Astrocyte of the cerebellum (primary cell): ENCODE data around the gene CD3G.

Source experiments
- DNase-seq: peaks from one replicate; pipeline ENCODE4 v3.0.0-alpha.2; 2011; ENCODE audit warnings: low read depth
- H3K4me3 ChIP-seq: 2 replicates; pipeline ENCODE4 v1.5.1; 2011; ENCODE audit warnings: mild to moderate bottlenecking, low read depth, low read length, moderate library complexity
- CTCF ChIP-seq: IDR thresholded peaks from 2 replicates; pipeline ENCODE4 v1.5.1; 2012; ENCODE audit warnings: low read length, low read depth, moderate library complexity, mild to moderate bottlenecking; ENCODE audit errors: missing control alignments
- in situ Hi-C: cut with HindIII; loops from 2 replicates; pipeline ENCODE4 v1.10.0; 2017; ENCODE audit warnings: low sequenced_read_pairs

CD3G gene

GRCh38 chr11:118370774-118371173, 26.6 kb downstream of the CD3G start:
- TF ChIP-seq CTCF, result no peak
- in situ Hi-C loops, result no loop called here
- H3K4me3 ChIP-seq, result no peak overlapping the region
- DNase-seq, result no peak

- no peak for TF ChIP-seq CTCF
- no peak overlapping the region for H3K4me3 ChIP-seq
- in situ Hi-C loops, result no loop called here
- DNase-seq, result no peak
These were observed 29.1 kb downstream of the CD3G start for GRCh38 chr11:118373263-118373662.

- no peak overlapping the region for H3K4me3 ChIP-seq
- TF ChIP-seq CTCF, result no peak
- in situ Hi-C loops, result no loop called here
- DNase-seq, result no peak
These were observed 29.7 kb downstream of the CD3G start for GRCh38 chr11:118373871-118374270.

GRCh38 chr11:118374729-118375128, 30.6 kb downstream of the CD3G start:
- TF ChIP-seq CTCF, result no peak
- no peak overlapping the region for H3K4me3 ChIP-seq
- in situ Hi-C loops, result no loop called here
- no peak for DNase-seq

- TF ChIP-seq CTCF, result no peak
- DNase-seq, result no peak
- H3K4me3 ChIP-seq, result no peak overlapping the region
- in situ Hi-C loops, result no loop called here
These were observed 31.8 kb downstream of the CD3G start for GRCh38 chr11:118375978-118376377.

GRCh38 chr11:118379497-118379896, 35.4 kb downstream of the CD3G start:
- no peak for DNase-seq
- no peak overlapping the region for H3K4me3 ChIP-seq
- no peak for TF ChIP-seq CTCF
- in situ Hi-C loops, result no loop called here

- no peak for TF ChIP-seq CTCF
- H3K4me3 ChIP-seq, result no peak overlapping the region
- no peak for DNase-seq
- in situ Hi-C loops, result no loop called here
These were observed 36.4 kb downstream of the CD3G start for GRCh38 chr11:118380571-118380970.
